B cell (primary cell): ENCODE results near the gene PACSIN1. TPM values are rescaled to one million over a fixed set of nuclear protein-coding genes. Genes with fewer than 3 reads are reported as not detected.

Experiments used
- ATAC-seq: fragments of 200-7000 bp; cut with Tn5 transposase; one replicate; pipeline ENCODE4 v1.10.0; 2021; ENCODE audit warnings: low read depth, mild to moderate bottlenecking, moderate number of reproducible peaks, moderate library complexity
- CTCF ChIA-PET: fragments of 350-600 bp; sonication (Branson Sonifier 250); formaldehyde crosslinking; loops from one replicate; lab custom pipeline; 2021; ENCODE audit warnings: antibody characterized with exemption, inconsistent platforms; lab: Charles Lee
- POLR2A ChIA-PET: fragments of 350-600 bp; sonication (Branson Sonifier 250); formaldehyde crosslinking; loops from one replicate; lab custom pipeline; 2021; ENCODE audit warnings: antibody characterized with exemption; lab: Charles Lee
- DNase-seq: peaks from one replicate; pipeline ENCODE4 v3.0.0; 2013
- H2AFZ ChIP-seq: 2 replicates; pipeline ENCODE4 v1.6.1; 2012; ENCODE audit warnings: mild to moderate bottlenecking, low read depth, low read length; ENCODE audit not compliant: insufficient read depth, poor library complexity, severe bottlenecking
- H3K27ac ChIP-seq, 2 donors: 1 replicate in 1 of 2; 2 replicates in 1 of 2; pipeline ENCODE4 v1.5.1; 2012 to 2013; ENCODE audit warnings: low read length in 2 of 2, mild to moderate bottlenecking in 2 of 2, moderate library complexity in 1 of 2
- H3K27me3 ChIP-seq, 4 experiments: fragments of 200-600 bp in 1 of 4; sonication (generic) in 1 of 4; replicated peaks in 1 of 4; 1 replicate in 2 of 4; 2 replicates in 2 of 4; pipeline versions ENCODE4 v1.6.1 to v1.7.0; 2013 to 2016; ENCODE audit warnings: low read length in 3 of 4, mild to moderate bottlenecking in 2 of 4, mixed read lengths in 1 of 4, moderate library complexity in 1 of 4; ENCODE audit not compliant: insufficient read depth in 4 of 4, control insufficient read depth in 3 of 4; ENCODE audit errors: control extremely low read depth in 1 of 4
- H3K36me3 ChIP-seq, 2 experiments: replicated peaks in 1 of 2; 1 replicate in 1 of 2; 2 replicates in 1 of 2; pipeline versions ENCODE4 v1.6.1 to v1.7.1; 2013; ENCODE audit warnings: low read length in 1 of 2; ENCODE audit not compliant: insufficient read depth in 2 of 2, control insufficient read depth in 1 of 2; ENCODE audit errors: control extremely low read depth in 1 of 2, extremely low read depth in 1 of 2
- H3K4me1 ChIP-seq, 2 donors: fragments of 200-600 bp in 1 of 2; sonication (generic) in 1 of 2; 1 replicate in 1 of 2; 2 replicates in 1 of 2; pipeline versions ENCODE4 v1.5.1 to v1.6.1; 2013 to 2017; ENCODE audit warnings: low read length in 2 of 2; ENCODE audit not compliant: control insufficient read depth in 2 of 2, insufficient read depth in 2 of 2
- H3K4me2 ChIP-seq: replicated peaks from 2 replicates; pipeline ENCODE3; 2012; ENCODE audit warnings: mild to moderate bottlenecking, low read depth, low read length; ENCODE audit not compliant: poor library complexity, severe bottlenecking
- H3K4me3 ChIP-seq, 5 experiments: fragments of 200-600 bp in 1 of 5; sonication (generic) in 1 of 5; 1 replicate in 3 of 5; 2 replicates in 2 of 5; pipeline versions ENCODE4 v1.5.1 to v1.7.0; 2011 to 2016; ENCODE audit warnings: low read length in 4 of 5, mild to moderate bottlenecking in 4 of 5, low read depth in 2 of 5, control low read depth in 1 of 5, moderate library complexity in 1 of 5; ENCODE audit not compliant: insufficient read depth in 1 of 5; ENCODE audit errors: control extremely low read depth in 1 of 5, extremely low read depth in 1 of 5
- H3K79me2 ChIP-seq: fragments of 200-600 bp; sonication (generic); one replicate; pipeline ENCODE4 v1.6.0; 2016; ENCODE audit warnings: low read length; ENCODE audit not compliant: control insufficient read depth, insufficient read depth
- H3K9ac ChIP-seq: fragments of 200-600 bp; sonication (generic); 2 replicates; pipeline ENCODE4 v1.6.1; 2017; ENCODE audit warnings: mild to moderate bottlenecking, low read length, moderate library complexity
- H3K9me3 ChIP-seq, 3 donors: one replicate each; pipeline versions ENCODE4 v1.6.1 to v1.7.1; 2013; ENCODE audit warnings: low read length in 2 of 3; ENCODE audit not compliant: control insufficient read depth in 2 of 3, insufficient read depth in 1 of 3; ENCODE audit errors: control extremely low read depth in 1 of 3
- H4K20me1 ChIP-seq: 2 replicates; pipeline ENCODE4 v1.6.0; 2012; ENCODE audit warnings: mild to moderate bottlenecking, low read length; ENCODE audit not compliant: insufficient read depth, control insufficient read depth, poor library complexity, severe bottlenecking
- H3K27ac Mint-ChIP-seq: one replicate; pipeline ENCODE4 v1.8.0; 2021; ENCODE audit warnings: mixed read lengths
- H3K27me3 Mint-ChIP-seq: one replicate; pipeline ENCODE4 v1.8.0; 2021; ENCODE audit warnings: mixed read lengths
- H3K4me1 Mint-ChIP-seq: one replicate; pipeline ENCODE4 v1.8.0; 2021; ENCODE audit warnings: mixed read lengths
- H3K4me3 Mint-ChIP-seq: one replicate; pipeline ENCODE4 v1.8.0; 2021; ENCODE audit warnings: mixed read lengths
- H3K9me3 Mint-ChIP-seq: one replicate; pipeline ENCODE4 v1.8.0; 2022; ENCODE audit warnings: mixed read lengths; ENCODE audit not compliant: insufficient read depth
- EZH2 ChIP-seq: IDR thresholded peaks from 2 replicates; pipeline ENCODE4 v1.6.1; 2012; ENCODE audit warnings: borderline replicate concordance, low read depth, mild to moderate bottlenecking, moderate library complexity, low read length; ENCODE audit not compliant: insufficient read depth, poor library complexity, severe bottlenecking
- whole genome bisulfite sequencing: methylation state at CpG from one replicate; pipeline ENCODE4 v1.1.5; 2013; ENCODE audit warnings: missing lambda C conversion rate; ENCODE audit not compliant: insufficient coverage; 5-methylcytosine and 5-hydroxymethylcytosine counted together
- intact Hi-C: fragments of 100-400 bp; cut with micrococcal nuclease; formaldehyde crosslinking; loops from one replicate; pipeline ENCODE4 v1.10.0; 2022
- polyA plus RNA-seq: library from polyadenylated mRNA; depleted of rRNA; stranded (reverse); fragments of >200 nt; gene quantifications from 2 replicates; pipeline ENCODE4 v1.2.3, GENCODE V29; 2012
- total RNA-seq, 2 donors: library from RNA; stranded (reverse); fragments of 120-200 nt in 1 of 2; gene quantifications; 1 replicate in 1 of 2; 2 replicates in 1 of 2; pipeline versions ENCODE4 v1.2.3 to v1.2.4, GENCODE V29; 2013 to 2022
- TF ChIP-seq, protein P1 (sequence below): fragments of 200-600 bp; IDR thresholded peaks from one replicate; pipeline ENCODE4 v1.8.0; 2022; ENCODE audit warnings: antibody characterized with exemption, mild to moderate bottlenecking

The PACSIN1 gene
- total and polyA plus RNA-seq, 2 donors (not counting 1 experiment from before 2014, with no cell fraction given): 0.18 to 0.20 TPM

GRCh38 chr6:34521463-34522285 is 55.8 kb downstream of the PACSIN1 start:
- CTCF ChIA-PET: no interaction called here
- 74% methylated on average over 25 of the region's 28 CpGs for WGBS

DNA sequence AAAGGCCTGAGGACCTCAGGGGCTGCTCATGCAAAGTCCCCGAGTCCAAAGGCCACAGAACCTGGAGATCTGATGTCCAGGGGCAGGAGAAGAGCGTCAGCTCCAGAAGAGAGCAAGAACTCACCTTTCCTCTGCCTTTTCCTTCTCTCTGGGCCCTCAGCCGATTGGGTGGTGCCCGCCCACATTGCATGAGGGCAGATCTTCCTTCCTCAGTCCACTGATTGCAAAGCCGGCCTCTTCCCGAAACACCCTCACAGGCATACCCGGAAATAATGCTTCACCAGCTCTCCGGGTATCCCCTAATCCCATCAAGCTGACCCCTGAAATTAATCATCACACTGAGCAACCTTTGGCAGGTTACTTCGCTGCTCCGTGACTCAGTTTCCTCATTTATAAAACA is 56.9 kb downstream of the PACSIN1 start:
- ChIA-PET CTCF (interaction anchor here (1.3 kb wide), 1 partner anchor 87 kb away, joined by 5 read pairs; no protein-coding TSS in a partner anchor), POLR2A (no interaction called here)
- 93% methylated on average over 9 of the region's 10 CpGs for WGBS
- no peaks in the 10 kb centered on the region for H3K9me3 ChIP-seq
- no peaks in the 10 kb centered on the region for H3K27me3 ChIP-seq
- Mint-ChIP-seq H3K4me1 (peaks cover 14% of the 10 kb centered on the region), H3K27ac (no peak overlapping the region), H3K9me3 (no peaks in the 10 kb centered on the region), H3K27me3 (no peaks in the 10 kb centered on the region), H3K4me3 (no peak overlapping the region)
- no peak for TF ChIP-seq EZH2
- TF ChIP-seq, protein P1, sequence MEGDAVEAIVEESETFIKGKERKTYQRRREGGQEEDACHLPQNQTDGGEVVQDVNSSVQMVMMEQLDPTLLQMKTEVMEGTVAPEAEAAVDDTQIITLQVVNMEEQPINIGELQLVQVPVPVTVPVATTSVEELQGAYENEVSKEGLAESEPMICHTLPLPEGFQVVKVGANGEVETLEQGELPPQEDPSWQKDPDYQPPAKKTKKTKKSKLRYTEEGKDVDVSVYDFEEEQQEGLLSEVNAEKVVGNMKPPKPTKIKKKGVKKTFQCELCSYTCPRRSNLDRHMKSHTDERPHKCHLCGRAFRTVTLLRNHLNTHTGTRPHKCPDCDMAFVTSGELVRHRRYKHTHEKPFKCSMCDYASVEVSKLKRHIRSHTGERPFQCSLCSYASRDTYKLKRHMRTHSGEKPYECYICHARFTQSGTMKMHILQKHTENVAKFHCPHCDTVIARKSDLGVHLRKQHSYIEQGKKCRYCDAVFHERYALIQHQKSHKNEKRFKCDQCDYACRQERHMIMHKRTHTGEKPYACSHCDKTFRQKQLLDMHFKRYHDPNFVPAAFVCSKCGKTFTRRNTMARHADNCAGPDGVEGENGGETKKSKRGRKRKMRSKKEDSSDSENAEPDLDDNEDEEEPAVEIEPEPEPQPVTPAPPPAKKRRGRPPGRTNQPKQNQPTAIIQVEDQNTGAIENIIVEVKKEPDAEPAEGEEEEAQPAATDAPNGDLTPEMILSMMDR: no peak
- H4K20me1 ChIP-seq: no peaks in the 10 kb centered on the region
- no peak overlapping the region for H3K27ac ChIP-seq
- no peaks in the 10 kb centered on the region for H3K36me3 ChIP-seq
- H3K9ac ChIP-seq: no peak overlapping the region
- H2AFZ ChIP-seq: no peak overlapping the region
- H3K4me3 ChIP-seq: no peak overlapping the region
- ATAC-seq (no peak), DNase-seq (no peak)
- H3K4me2 ChIP-seq: no peak overlapping the region
- no peaks in the 10 kb centered on the region for H3K79me2 ChIP-seq
- intact Hi-C loops: loop anchor here (10.0 kb wide), 1 partner anchor 338 kb away; no protein-coding TSS in a partner anchor
- H3K4me1 ChIP-seq: peaks cover 13 to 20% of the 10 kb centered on the region in 2 donors

More at GRCh38 chr6:34521463-34522285, 55.8 kb downstream of the PACSIN1 start:
- DNase-seq (no peak), ATAC-seq (no peak)
- peaks cover 6% of the 10 kb centered on the region for H3K4me1 Mint-ChIP-seq
- H3K79me2 ChIP-seq: no peaks in the 10 kb centered on the region
- peak overlapping the region; percentile 12 for H3K4me2 ChIP-seq
- POLR2A ChIA-PET: interaction anchor here (0.5 kb wide), 1 partner anchor 88 kb away, joined by 3 read pairs; no protein-coding TSS in a partner anchor
- intact Hi-C loops: loop anchor here (10.0 kb wide), 1 partner anchor 337 kb away; no protein-coding TSS in a partner anchor
- H3K4me3 Mint-ChIP-seq: no peak overlapping the region
- H3K27me3 ChIP-seq: no peaks in the 10 kb centered on the region
- H4K20me1 ChIP-seq: no peaks in the 10 kb centered on the region
- H3K9me3 Mint-ChIP-seq: no peaks in the 10 kb centered on the region
- H3K9me3 ChIP-seq: peaks cover 0 to 2% (median 0%) of the 10 kb centered on the region in 3 donors
- H3K4me3 ChIP-seq: no peak overlapping the region
- no peak overlapping the region for H3K27ac ChIP-seq
- H2AFZ ChIP-seq: no peak overlapping the region
- H3K27ac Mint-ChIP-seq: no peak overlapping the region
- H3K36me3 ChIP-seq: no peaks in the 10 kb centered on the region
- no peak overlapping the region for H3K9ac ChIP-seq
- peaks cover 12 to 13% of the 10 kb centered on the region in 2 donors for H3K4me1 ChIP-seq
- TF ChIP-seq EZH2: no peak
- peaks cover 4% of the 10 kb centered on the region for H3K27me3 Mint-ChIP-seq
